Measurements from ENCODE around the gene TMEM245. TPM values are rescaled to one million over a fixed set of nuclear protein-coding genes. Genes with fewer than 3 reads are reported as not detected.

The TMEM245 gene
- total and polyA plus RNA-seq, 5 donors: 25.6 to 136 (median 93.1) TPM

DNA sequence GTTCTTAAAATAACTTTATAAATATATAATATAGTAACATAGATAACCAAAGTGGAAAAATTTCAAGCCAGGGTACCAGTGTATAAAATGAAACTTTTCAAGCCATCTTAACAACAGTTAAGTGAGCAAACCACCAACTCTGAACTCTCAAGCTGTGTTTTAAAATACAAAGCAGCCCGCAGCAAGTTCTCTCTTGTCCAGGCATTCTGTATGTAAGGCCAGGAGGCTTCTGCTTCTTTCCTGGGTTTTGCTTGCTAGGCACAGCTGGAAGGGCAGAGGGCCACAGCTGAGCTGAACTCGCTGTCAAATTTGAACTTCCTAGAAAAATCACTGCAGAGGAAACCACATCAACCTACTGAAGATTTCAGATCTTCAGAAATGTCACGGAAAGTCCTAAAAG is 99.6 kb downstream of the TMEM245 start:
- Histone ChIP-seq H3K4me1 (ENCODE audit: control insufficient read depth, insufficient read depth, low read length) (peaks cover 3% of the 10 kb centered on the region), H3K27me3 (ENCODE audit: control insufficient read depth, insufficient read depth) (no peaks in the 10 kb centered on the region), H3K4me3 (ENCODE audit: low read length) (no peak overlapping the region), H3K27ac (ENCODE audit: low read length) (no peak overlapping the region), H3K9me3 (ENCODE audit: control insufficient read depth, low read length) (no peaks in the 10 kb centered on the region)
- no peak for ATAC-seq
- intact Hi-C loops (cut with DNase I): no loop called here
- DNase-seq: no peak
- WGBS: 93% methylated on average over 3 of the region's 3 CpGs

DNA sequence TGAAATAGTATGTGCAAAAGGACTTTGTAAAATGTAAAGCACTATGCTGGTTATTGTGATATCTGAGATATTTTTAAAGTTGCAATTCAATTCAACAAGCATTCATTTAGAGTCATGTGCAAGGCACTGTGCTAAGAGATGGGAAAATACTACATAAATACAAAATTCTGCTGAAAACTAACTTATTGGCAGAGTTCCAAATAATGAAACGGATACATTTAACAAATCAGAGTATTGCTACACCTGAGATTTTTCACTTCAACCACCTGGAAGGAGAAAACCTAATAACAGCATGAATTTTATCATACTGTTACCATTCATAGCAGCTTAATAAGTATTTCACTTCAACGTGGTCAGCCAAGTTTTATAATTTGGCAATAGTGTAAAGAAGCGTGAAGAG is 100.3 kb downstream of the TMEM245 start:
- DNase-seq (no peak), ATAC-seq (no peak)
- intact Hi-C loops (cut with DNase I): loop anchor here in 1 of 4 donors (10.0 kb wide), 1 partner anchor 65 kb away; no protein-coding TSS in a partner anchor
- no peak overlapping the region for H3K27ac ChIP-seq (ENCODE audit: low read length)
- 87% methylated on average over 3 of the region's 3 CpGs for WGBS
- no peaks in the 10 kb centered on the region for H3K27me3 ChIP-seq (ENCODE audit: control insufficient read depth, insufficient read depth)
- H3K4me3 ChIP-seq (ENCODE audit: low read length): no peak overlapping the region
- H3K9me3 ChIP-seq (ENCODE audit: control insufficient read depth, low read length): no peaks in the 10 kb centered on the region
- peaks cover 3% of the 10 kb centered on the region for H3K4me1 ChIP-seq (ENCODE audit: control insufficient read depth, insufficient read depth, low read length)

DNA sequence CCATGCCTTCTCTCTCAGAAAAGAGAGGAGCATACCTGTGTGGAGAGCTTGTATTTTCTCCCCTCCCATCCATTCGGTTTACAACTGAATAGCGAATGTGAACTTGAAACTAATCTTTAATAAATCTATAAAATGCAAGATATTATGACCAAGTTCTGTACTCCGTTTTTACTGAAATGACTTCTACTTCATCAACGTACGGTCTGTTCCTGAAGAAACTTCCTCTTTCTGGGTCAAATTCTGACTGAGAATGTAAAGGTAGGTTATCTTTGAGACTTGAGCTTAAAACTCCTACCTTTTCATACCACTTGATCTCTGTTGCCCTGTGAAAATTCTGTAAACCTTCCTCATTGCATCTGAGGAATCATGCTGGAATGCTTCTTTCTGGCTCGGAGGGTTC is 102.3 kb downstream of the TMEM245 start:
- Histone ChIP-seq H3K4me1 (ENCODE audit: control insufficient read depth, insufficient read depth, low read length) (peaks cover 6% of the 10 kb centered on the region), H3K4me3 (ENCODE audit: low read length) (no peak overlapping the region), H3K27me3 (ENCODE audit: control insufficient read depth, insufficient read depth) (no peaks in the 10 kb centered on the region), H3K9me3 (ENCODE audit: control insufficient read depth, low read length) (no peaks in the 10 kb centered on the region), H3K27ac (ENCODE audit: low read length) (no peak overlapping the region)
- ATAC-seq: no peak
- WGBS: 84% methylated on average over 6 of the region's 6 CpGs
- no peak for DNase-seq
- intact Hi-C loops (cut with DNase I): loop anchor here in 1 of 4 donors (10.0 kb wide), 1 partner anchor 63 kb away; no protein-coding TSS in a partner anchor

DNA sequence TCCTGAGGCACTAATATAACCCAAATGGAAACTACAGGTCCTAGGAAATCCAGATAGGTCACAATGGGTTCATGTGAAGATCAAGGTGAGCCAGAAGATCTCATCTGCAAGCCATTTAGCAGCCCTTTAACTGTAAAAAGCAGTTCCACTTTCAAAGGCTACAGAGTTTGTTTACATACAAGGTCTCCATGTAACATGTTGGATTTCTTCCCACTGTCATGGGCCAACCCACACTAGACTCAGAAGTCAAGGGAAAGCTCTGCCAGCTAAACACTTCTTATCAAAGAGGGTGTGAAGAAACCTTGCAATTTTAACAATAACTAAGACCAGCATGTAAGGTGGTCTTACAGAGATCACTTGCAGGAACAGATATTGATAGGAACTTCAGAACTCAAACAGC is 102.7 kb downstream of the TMEM245 start:
- Histone ChIP-seq H3K27ac (ENCODE audit: low read length) (no peak overlapping the region), H3K9me3 (ENCODE audit: control insufficient read depth, low read length) (no peaks in the 10 kb centered on the region), H3K4me1 (ENCODE audit: control insufficient read depth, insufficient read depth, low read length) (peaks cover 6% of the 10 kb centered on the region), H3K27me3 (ENCODE audit: control insufficient read depth, insufficient read depth) (no peaks in the 10 kb centered on the region), H3K4me3 (ENCODE audit: low read length) (no peak overlapping the region)
- DNase-seq (no peak), ATAC-seq (no peak)
- intact Hi-C loops (cut with DNase I): loop anchor here in 1 of 4 donors (10.0 kb wide), 1 partner anchor 62 kb away; no protein-coding TSS in a partner anchor

DNA sequence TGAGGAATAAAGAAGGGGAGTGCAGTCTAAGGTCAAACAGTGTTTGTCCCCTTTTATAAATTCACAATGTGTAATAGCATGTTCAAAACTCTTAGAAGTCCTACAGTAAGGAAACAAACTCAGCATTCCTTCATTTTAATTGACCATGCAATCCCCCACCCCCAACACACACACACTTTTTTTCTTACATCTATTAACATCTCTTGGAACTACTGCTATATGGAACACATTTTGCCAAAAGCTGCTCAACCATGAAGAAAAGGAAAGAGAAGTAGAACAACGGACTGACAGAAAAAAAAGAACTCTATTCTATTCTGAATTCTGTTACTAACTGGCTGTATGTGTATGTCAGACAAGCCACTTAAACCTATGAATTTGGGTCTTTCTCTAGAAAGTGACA is 103.6 kb downstream of the TMEM245 start:
- H3K27ac ChIP-seq (ENCODE audit: low read length): no peak overlapping the region
- no peaks in the 10 kb centered on the region for H3K9me3 ChIP-seq (ENCODE audit: control insufficient read depth, low read length)
- H3K4me3 ChIP-seq (ENCODE audit: low read length): no peak overlapping the region
- H3K4me1 ChIP-seq (ENCODE audit: control insufficient read depth, insufficient read depth, low read length): peaks cover 2% of the 10 kb centered on the region
- 87% methylated on average over 1 of the region's 1 CpG for whole genome bisulfite sequencing
- intact Hi-C loops (cut with DNase I): loop anchor here in 1 of 4 donors (10.0 kb wide), 1 partner anchor 61 kb away; no protein-coding TSS in a partner anchor
- no peaks in the 10 kb centered on the region for H3K27me3 ChIP-seq (ENCODE audit: control insufficient read depth, insufficient read depth)
- ATAC-seq (no peak), DNase-seq (no peak)

DNA sequence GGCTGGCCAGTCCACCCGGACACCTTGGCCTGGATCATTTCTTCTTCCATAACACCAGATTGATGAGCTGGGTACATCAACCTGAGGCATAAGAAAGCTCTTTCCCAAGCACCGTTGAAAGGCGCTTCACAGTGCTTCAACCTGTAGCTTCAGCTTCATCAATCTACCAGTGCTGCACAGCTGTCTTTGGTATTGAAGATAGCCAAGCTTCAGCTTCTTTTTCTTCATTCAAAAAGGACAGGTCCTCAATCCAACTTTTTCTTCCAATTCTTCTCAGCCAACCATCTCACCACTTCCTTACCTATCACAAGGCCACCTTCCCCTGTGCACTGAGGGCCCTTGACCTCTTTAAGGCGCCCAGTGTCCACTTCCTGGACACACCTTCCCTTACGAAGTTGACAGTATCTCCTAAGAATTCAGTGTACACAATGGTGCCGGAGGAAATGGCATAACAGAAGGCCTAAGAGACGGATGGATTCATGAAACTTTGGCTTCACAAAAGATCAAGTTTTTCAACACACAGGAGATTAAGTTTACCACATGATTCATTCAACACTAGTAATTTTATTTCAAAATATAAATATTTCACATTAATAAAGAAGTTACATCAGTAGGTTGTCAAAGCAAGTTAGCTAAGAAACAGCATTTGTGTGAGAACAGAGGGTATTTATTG is 105.0 kb downstream of the TMEM245 start:
- Histone ChIP-seq H3K4me3 (ENCODE audit: low read length) (no peak overlapping the region), H3K27ac (ENCODE audit: low read length) (peak overlapping the region; percentile 62), H3K27me3 (ENCODE audit: control insufficient read depth, insufficient read depth) (no peaks in the 10 kb centered on the region), H3K4me1 (ENCODE audit: control insufficient read depth, insufficient read depth, low read length) (peaks cover 2% of the 10 kb centered on the region), H3K9me3 (ENCODE audit: control insufficient read depth, low read length) (no peaks in the 10 kb centered on the region)
- ATAC-seq (no peak), DNase-seq (peak in 1 of 3 donors; percentile 19)
- WGBS: 78% methylated on average over 7 of the region's 7 CpGs
- intact Hi-C loops (cut with DNase I): loop anchor here in 1 of 4 donors (10.0 kb wide), 1 partner anchor 60 kb away; no protein-coding TSS in a partner anchor

DNA sequence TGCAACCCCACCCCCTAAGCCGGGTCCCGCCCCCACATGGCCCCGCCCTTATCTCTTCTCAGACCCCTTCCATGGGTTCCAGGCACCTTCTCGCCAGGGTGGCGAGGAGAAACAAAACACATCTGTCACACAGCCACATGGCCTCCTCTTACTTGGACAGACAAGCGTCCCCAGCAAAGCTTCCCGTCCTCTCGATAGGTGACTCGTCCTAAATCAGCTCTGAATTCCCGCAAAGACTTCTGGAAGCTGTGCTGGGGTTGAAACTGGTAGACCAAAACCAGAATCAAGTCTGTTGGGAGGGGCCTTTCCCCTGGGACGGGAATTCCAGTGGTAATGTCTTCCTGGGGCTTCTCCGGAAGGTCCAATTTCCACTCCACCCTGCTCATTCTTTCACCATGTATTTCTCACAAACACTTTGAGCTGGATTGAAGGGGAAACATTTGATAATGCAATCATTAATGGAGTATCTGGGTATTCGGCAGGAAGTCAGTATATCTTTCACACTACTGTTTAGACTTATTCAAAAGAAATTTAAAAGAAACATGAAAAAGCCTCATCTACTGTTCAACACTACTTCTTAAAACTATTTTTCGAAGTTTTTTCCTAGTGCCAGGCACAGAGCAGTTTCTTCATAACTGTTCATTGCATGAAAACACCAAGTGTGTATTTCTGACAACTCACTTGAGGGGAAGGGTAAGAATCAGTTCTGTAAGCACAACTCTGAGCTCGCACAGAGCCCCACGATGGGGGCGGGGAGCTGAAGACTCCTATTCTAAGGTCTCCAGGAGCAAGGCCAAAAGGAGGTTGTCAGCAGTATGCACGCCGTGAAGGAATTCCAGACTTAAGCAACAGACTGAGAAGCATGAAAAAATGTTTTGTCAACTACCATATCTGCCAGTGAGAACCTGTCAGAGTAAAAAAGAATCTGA is 105.8 kb downstream of the TMEM245 start:
- ATAC-seq: peak; percentile 5 to 49

DNA sequence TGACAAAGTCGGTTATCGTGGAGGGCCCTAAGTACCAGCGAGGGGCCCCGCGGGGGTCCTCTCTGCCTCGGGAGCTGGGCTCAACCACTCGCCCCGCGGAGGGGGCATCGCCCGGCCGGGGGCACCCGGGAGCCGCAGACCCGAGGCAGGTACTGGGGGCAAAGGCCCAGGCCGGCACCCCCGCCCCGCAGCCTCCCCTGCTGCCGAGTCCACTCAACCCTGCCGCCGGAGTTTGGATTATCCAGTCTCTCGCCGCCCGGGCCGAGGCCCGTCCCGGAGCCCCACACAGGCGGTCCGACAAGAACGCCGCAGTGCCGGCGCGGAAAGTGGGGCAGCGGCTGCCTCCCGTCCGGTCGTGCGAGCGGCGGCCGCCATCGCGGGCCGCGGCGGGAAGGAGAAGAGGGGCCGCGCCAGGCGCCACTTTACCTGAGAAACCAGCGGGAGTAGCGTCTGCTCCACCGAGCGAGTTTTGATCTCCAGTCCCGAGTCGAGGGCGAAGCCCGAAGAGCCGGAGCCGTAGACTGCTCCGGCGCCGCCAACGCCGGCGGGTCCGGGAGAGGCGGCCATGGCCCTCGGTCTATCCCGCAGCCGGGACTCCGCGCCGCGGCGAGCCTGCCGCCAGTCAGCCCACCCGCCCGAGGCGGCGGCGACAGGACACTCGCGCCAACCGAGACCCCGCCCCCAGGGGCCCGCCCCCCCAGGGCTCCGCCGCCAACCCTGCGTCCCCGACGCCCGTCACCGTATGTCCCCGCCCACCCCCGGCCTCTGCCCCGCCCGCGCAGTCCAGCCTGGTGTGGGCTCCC is 106.7 kb downstream of the TMEM245 start, which contains the start of gene CTNNAL1:
Gene CTNNAL1, minus strand, starts transcription at position 624 of the 803 bp plus-strand sequence. Its CDS starts 57 bp downstream, at position 567.
- peak; percentile 97 to 98 for ATAC-seq
- WGBS: under 1% methylated on average over 99 of the region's 99 CpGs
- H3K27me3 ChIP-seq (ENCODE audit: control insufficient read depth, insufficient read depth): no peaks in the 10 kb centered on the region
- H3K9me3 ChIP-seq (ENCODE audit: control insufficient read depth, low read length): no peaks in the 10 kb centered on the region
- peak within 1 kb of the TSS; percentile 97 for H3K27ac ChIP-seq (ENCODE audit: low read length)
- intact Hi-C loops (cut with DNase I): loop anchor here in 1 of 4 donors (10.0 kb wide), 1 partner anchor 58 kb away; no protein-coding TSS in a partner anchor
- H3K4me3 ChIP-seq (ENCODE audit: low read length): peak within 1 kb of the TSS; percentile 75
- peaks cover 2% of the 10 kb centered on the region for H3K4me1 ChIP-seq (ENCODE audit: control insufficient read depth, insufficient read depth, low read length)
- peak; percentile 95 to 99 (median 98) for DNase-seq

More for the DNA sequence above, 105.8 kb downstream of the TMEM245 start:
- Histone ChIP-seq H3K9me3 (ENCODE audit: control insufficient read depth, low read length) (no peaks in the 10 kb centered on the region), H3K4me3 (ENCODE audit: low read length) (peak overlapping the region; percentile 75), H3K4me1 (ENCODE audit: control insufficient read depth, insufficient read depth, low read length) (peaks cover 2% of the 10 kb centered on the region), H3K27me3 (ENCODE audit: control insufficient read depth, insufficient read depth) (no peaks in the 10 kb centered on the region), H3K27ac (ENCODE audit: low read length) (peak overlapping the region; percentile 97)
- WGBS: 12% methylated on average over 19 of the region's 19 CpGs
- peak; percentile 43 to 81 (median 72) for DNase-seq
- intact Hi-C loops (cut with DNase I): loop anchor here in 1 of 4 donors (10.0 kb wide), 1 partner anchor 59 kb away; no protein-coding TSS in a partner anchor

DNA sequence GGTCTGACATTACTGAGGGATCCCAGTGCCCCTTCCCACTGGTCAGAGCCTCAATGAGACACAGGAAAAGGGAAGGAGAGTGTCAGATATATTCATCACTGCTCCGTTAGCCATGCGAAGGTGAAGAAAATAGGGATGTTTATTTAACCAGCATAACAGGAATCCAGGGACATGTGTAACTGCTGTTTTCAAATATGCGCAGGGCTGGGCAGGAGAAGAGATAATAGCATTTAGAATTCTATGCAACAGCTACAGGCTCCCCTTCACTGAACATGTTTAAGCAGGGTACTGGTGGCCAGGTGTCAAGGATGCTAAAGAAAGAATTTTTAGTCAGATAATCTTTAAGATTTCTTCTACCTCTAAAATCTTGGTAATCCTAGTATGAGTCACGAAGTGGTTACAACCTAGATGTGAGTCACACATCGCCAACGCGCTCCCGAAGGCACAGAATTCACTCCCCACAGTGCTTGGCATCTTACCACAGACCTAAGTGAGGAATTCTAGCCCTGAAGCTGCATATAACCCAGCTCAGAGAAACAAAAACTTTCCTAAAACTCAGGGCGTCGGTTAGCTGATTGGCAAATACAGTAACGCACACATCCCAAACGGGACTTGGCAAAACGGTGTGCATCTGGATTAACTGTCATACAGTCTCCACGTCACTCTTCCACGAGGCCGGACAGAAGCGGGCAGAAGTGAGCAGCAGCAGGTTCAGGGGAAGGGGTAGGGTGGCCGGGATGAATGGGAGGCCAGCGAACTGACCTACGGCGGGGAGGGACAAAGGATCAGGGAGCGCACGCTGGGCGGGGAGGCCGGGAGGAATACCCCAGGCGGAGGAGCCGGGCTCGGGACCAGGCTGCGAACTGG is 107.5 kb downstream of the TMEM245 start:
- Histone ChIP-seq H3K27ac (ENCODE audit: low read length) (peak overlapping the region; percentile 86), H3K9me3 (ENCODE audit: control insufficient read depth, low read length) (no peaks in the 10 kb centered on the region), H3K4me1 (ENCODE audit: control insufficient read depth, insufficient read depth, low read length) (peaks cover 2% of the 10 kb centered on the region), H3K27me3 (ENCODE audit: control insufficient read depth, insufficient read depth) (no peaks in the 10 kb centered on the region), H3K4me3 (ENCODE audit: low read length) (peak overlapping the region; percentile 75)
- ATAC-seq (peak; percentile 44 to 57), DNase-seq (peak; percentile 60 to 73 (median 65))
- intact Hi-C loops (cut with DNase I): loop anchor here in 1 of 4 donors (10.0 kb wide), 1 partner anchor 57 kb away; no protein-coding TSS in a partner anchor
- WGBS: 3% methylated on average over 29 of the region's 29 CpGs
